HG03103 (cell line): ENCODE measurements around the gene AURKB.

Source experiments
- ATAC-seq: cut with Tn5 transposase; IDR thresholded peaks from one replicate; pipeline ENCODE4 v1.9.1; 2021; ENCODE audit warnings: low read depth; ENCODE audit not compliant: unreplicated experiment

AURKB gene

GRCh38 chr17:8162997-8163977, 47.1 kb downstream of the AURKB start:
- ATAC-seq, result no peak

- no peak for ATAC-seq
Observed at GRCh38 chr17:8162233-8162996, 48.0 kb downstream of the AURKB start, which contains the start of gene VAMP2. TSS of gene VAMP2 (minus strand) at chr17:8162948. CDS start at chr17:8162879, 69 bp downstream.

- no peak for ATAC-seq
Observed at GRCh38 chr17:8161289-8162232, 48.8 kb downstream of the AURKB start.

GRCh38 chr17:8160741-8161221, 49.6 kb downstream of the AURKB start:
- ATAC-seq, result no peak

- ATAC-seq, result no peak
Observed at GRCh38 chr17:8160224-8160577, 50.2 kb downstream of the AURKB start.

- ATAC-seq, result no peak
Observed at GRCh38 chr17:8159459-8160223, 50.7 kb downstream of the AURKB start.

- ATAC-seq, result no peak
Observed at GRCh38 chr17:8159032-8159400, 51.4 kb downstream of the AURKB start.

- no peak for ATAC-seq
Observed at GRCh38 chr17:8158267-8159031, 51.9 kb downstream of the AURKB start.

- peak; percentile 67 for ATAC-seq
Observed at GRCh38 chr17:8156246-8156992, 54.0 kb downstream of the AURKB start.

GRCh38 chr17:8155996-8156245, 54.5 kb downstream of the AURKB start:
- ATAC-seq, result no peak

GRCh38 chr17:8155231-8155995, 55.0 kb downstream of the AURKB start:
- ATAC-seq, result no peak
